Body of pancreas (tissue), 4 donors: ENCODE data around the gene PLA2G15. TPM values are rescaled to one million over a fixed set of nuclear protein-coding genes. Genes with fewer than 3 reads are reported as not detected.

ENCODE experiments used
- ATAC-seq: fragments of 150-250 bp; one replicate; pipeline ENCODE4 v1.9.1; 2016
- DNase-seq, 4 donors: peaks; one replicate each; pipeline ENCODE4 v3.0.0-alpha.2; 2019
- H3K27ac ChIP-seq, 4 donors: fragments of 200-600 bp; sonication (generic); 1 replicate in 3 of 4; 2 replicates in 1 of 4; pipeline versions ENCODE4 v1.5.1 to v1.6.1; 2016 to 2019; ENCODE audit warnings: mild to moderate bottlenecking in 1 of 4, mixed read lengths in 1 of 4, moderate library complexity in 1 of 4
- H3K27me3 ChIP-seq, 2 donors: fragments of 200-600 bp; sonication (generic); one replicate each; pipeline ENCODE4 v1.6.0; 2016; ENCODE audit warnings: mild to moderate bottlenecking in 1 of 2
- H3K36me3 ChIP-seq, 2 donors: fragments of 200-600 bp; sonication (generic); replicated peaks in 1 of 2; 2 replicates each; pipeline ENCODE4 v1.5.1; 2016; ENCODE audit warnings: low read depth in 2 of 2; ENCODE audit not compliant: insufficient read depth in 1 of 2
- H3K4me1 ChIP-seq: fragments of 200-600 bp; sonication (generic); one replicate; pipeline ENCODE4 v1.6.0; 2016
- H3K4me3 ChIP-seq, 2 donors: fragments of 200-600 bp; sonication (generic); 1 replicate in 1 of 2; 2 replicates in 1 of 2; pipeline ENCODE4 v1.5.1; 2016 to 2019
- H3K9me3 ChIP-seq, 3 donors: fragments of 200-600 bp; sonication (generic); 1 replicate in 2 of 3; 2 replicates in 1 of 3; pipeline ENCODE4 v1.5.1; 2016
- CTCF ChIP-seq, 7 experiments: fragments of 450-650 bp in 4 of 7; fragments of 200-600 bp in 3 of 7; sonication (generic) in 3 of 7; IDR thresholded peaks; one replicate each; pipeline ENCODE4 v1.5.1; 2016 to 2019; ENCODE audit warnings: antibody characterized with exemption in 7 of 7
- POLR2A ChIP-seq, 3 donors: fragments of 450-650 bp; IDR thresholded peaks; one replicate each; pipeline ENCODE4 v1.6.1; 2016; ENCODE audit warnings: antibody characterized with exemption in 3 of 3, mild to moderate bottlenecking in 2 of 3
- WGBS, 2 donors: methylation state at CpG; one replicate each; pipeline ENCODE4 v1.1.5; 2017; 5-methylcytosine and 5-hydroxymethylcytosine counted together
- intact Hi-C: fragments of 100-400 bp; cut with DNase I; formaldehyde crosslinking; loops from one replicate; pipeline ENCODE4 v1.15.1; 2023
- total RNA-seq, 2 donors: library from RNA; depleted of rRNA; stranded (reverse); fragments of >200 nt; gene quantifications; one replicate each; pipeline ENCODE4 v1.1.0, GENCODE V29; 2016

PLA2G15 gene
- total RNA-seq, 2 donors from 2014 or later, result 8.2 to 9.6 TPM

- ATAC-seq (peak; percentile 13), DNase-seq (peak; percentile 16 to 42 (median 37))
- H3K4me1 ChIP-seq, result peaks cover 17% of the 10 kb centered on the region
- TF ChIP-seq POLR2A (IDR thresholded peaks at IDR 0.05) (peak in 1 of 3 donors; percentile 38), CTCF (IDR thresholded peaks at IDR 0.05) (no peak)
- peak overlapping the region; percentile 34 to 64 for H3K4me3 ChIP-seq
- WGBS, 2 donors, result 16 to 18% methylated on average over 23 of the region's 23 CpGs
- H3K9me3 ChIP-seq, result no peaks in the 10 kb centered on the region
- H3K27me3 ChIP-seq, result no peaks in the 10 kb centered on the region
- H3K27ac ChIP-seq, result peak overlapping the region; percentile 59 to 84 (median 72)
- no peaks in the 10 kb centered on the region for H3K36me3 ChIP-seq
- intact Hi-C loops, result no loop called here
Measured at GRCh38 chr16:68265078-68265920, 20.1 kb downstream of the PLA2G15 start.

GRCh38 chr16:68267612-68268405 is 22.6 kb downstream of the PLA2G15 start:
- Histone ChIP-seq H3K4me1 (peaks cover 35% of the 10 kb centered on the region), H3K9me3 (no peaks in the 10 kb centered on the region), H3K36me3 (no peaks in the 10 kb centered on the region), H3K4me3 (no peak overlapping the region), H3K27ac (no peak overlapping the region), H3K27me3 (no peaks in the 10 kb centered on the region)
- no peak for ATAC-seq
- 68 to 77% methylated on average over 6 of the region's 6 CpGs for WGBS, 2 donors
- no peak for TF ChIP-seq CTCF (IDR thresholded peaks at IDR 0.05)
- no peak for TF ChIP-seq POLR2A (IDR thresholded peaks at IDR 0.05)
- intact Hi-C loops, result no loop called here
- no peak for DNase-seq

DNA sequence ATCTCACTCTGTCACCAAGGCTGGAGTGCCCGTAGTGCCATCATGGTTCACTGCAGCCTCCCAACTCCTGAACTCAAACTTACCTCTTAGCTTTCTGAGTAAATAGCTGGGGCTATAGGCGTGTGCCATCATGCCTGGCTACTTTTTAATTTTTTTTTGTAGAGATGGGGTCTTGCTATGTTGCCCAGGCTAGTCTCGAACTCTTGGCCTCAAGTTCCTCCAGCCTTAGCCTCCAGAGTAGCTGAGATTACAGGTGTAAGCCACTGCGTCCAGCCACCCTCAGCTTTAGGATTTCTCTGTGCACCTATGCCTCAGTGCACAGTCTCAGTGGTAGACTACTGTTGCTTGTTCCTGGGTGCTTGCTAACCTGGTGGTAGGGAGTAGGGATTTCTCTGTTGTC is 24.6 kb downstream of the PLA2G15 start:
- no peaks in the 10 kb centered on the region for H3K9me3 ChIP-seq
- intact Hi-C loops, result no loop called here

GRCh38 chr16:68270353-68270752 is 25.2 kb downstream of the PLA2G15 start:
- peaks cover 26% of the 10 kb centered on the region for H3K4me1 ChIP-seq
- no peaks in the 10 kb centered on the region for H3K36me3 ChIP-seq
- DNase-seq, result no peak
- WGBS, 2 donors, result 0 to 14% methylated on average over 1 of the region's 1 CpG
- no peak overlapping the region for H3K27ac ChIP-seq
- ATAC-seq, result no peak
- no peaks in the 10 kb centered on the region for H3K27me3 ChIP-seq
- intact Hi-C loops, result no loop called here
- no peak overlapping the region for H3K4me3 ChIP-seq
- TF ChIP-seq POLR2A (IDR thresholded peaks at IDR 0.05) (no peak), CTCF (IDR thresholded peaks at IDR 0.05) (no peak)
- H3K9me3 ChIP-seq, result no peaks in the 10 kb centered on the region

More for the DNA sequence above, 24.6 kb downstream of the PLA2G15 start:
- no peaks in the 10 kb centered on the region for H3K27me3 ChIP-seq
- H3K4me1 ChIP-seq, result peaks cover 30% of the 10 kb centered on the region
- no peak overlapping the region for H3K27ac ChIP-seq
- 94 to 96% methylated on average over 3 to 4 of the region's 4 CpGs for WGBS, 2 donors
- DNase-seq, result no peak
- TF ChIP-seq CTCF (IDR thresholded peaks at IDR 0.05), result no peak
- no peak for TF ChIP-seq POLR2A (IDR thresholded peaks at IDR 0.05)
- ATAC-seq, result no peak
- H3K4me3 ChIP-seq, result no peak overlapping the region
- no peaks in the 10 kb centered on the region for H3K36me3 ChIP-seq
